ENCODE results near the gene VPS35L.
"Not testable (repeated sequence)": the region's sequence is repeated elsewhere in the genome, so short reads cannot be mapped to it uniquely, and the experiment has no call there.

VPS35L gene

GRCh38 chr16:19540241-19540970 is 15.1 kb upstream of the VPS35L start:
- no peak for DNase-seq (ENCODE audit: low read depth in 3 of 3)

- DNase-seq (ENCODE audit: low read depth in 3 of 3), result no peak
Measured at GRCh38 chr16:19542138-19542821, 13.2 kb upstream of the VPS35L start.

- not testable (repeated sequence) for DNase-seq (ENCODE audit: low read depth in 3 of 3)
Measured at GRCh38 chr16:19543278-19543996, 12.1 kb upstream of the VPS35L start.

- DNase-seq (ENCODE audit: low read depth in 3 of 3), result no peak
Measured at GRCh38 chr16:19548144-19548543, 7.4 kb upstream of the VPS35L start.

- DNase-seq (ENCODE audit: low read depth in 3 of 3), result no peak
Measured at GRCh38 chr16:19549673-19550072, 5.8 kb upstream of the VPS35L start.

GRCh38 chr16:19555938-19556771 is 652 bp downstream of the VPS35L start:
- DNase-seq (ENCODE audit: low read depth in 3 of 3), result peak in 2 of 3 donors; percentile 12 to 18

GRCh38 chr16:19559242-19559910 is 3.9 kb downstream of the VPS35L start:
- DNase-seq (ENCODE audit: low read depth in 3 of 3), result peak in 2 of 3 donors; percentile 4 to 17

GRCh38 chr16:19560078-19560477 is 4.6 kb downstream of the VPS35L start:
- DNase-seq (ENCODE audit: low read depth in 3 of 3), result no peak

- DNase-seq (ENCODE audit: low read depth in 3 of 3), result no peak
Measured at GRCh38 chr16:19563377-19563776, 7.9 kb downstream of the VPS35L start.

- DNase-seq (ENCODE audit: low read depth in 3 of 3), result no peak
Measured at GRCh38 chr16:19566362-19566761, 10.9 kb downstream of the VPS35L start.

GRCh38 chr16:19567560-19567959 is 12.1 kb downstream of the VPS35L start:
- no peak for DNase-seq (ENCODE audit: low read depth in 3 of 3)

- no peak for DNase-seq (ENCODE audit: low read depth in 3 of 3)
Measured at GRCh38 chr16:19573997-19574396, 18.5 kb downstream of the VPS35L start.

GRCh38 chr16:19574615-19575014 is 19.1 kb downstream of the VPS35L start:
- no peak for DNase-seq (ENCODE audit: low read depth in 3 of 3)

GRCh38 chr16:19578378-19578971 is 23.0 kb downstream of the VPS35L start:
- no peak for DNase-seq (ENCODE audit: low read depth in 3 of 3)

- DNase-seq (ENCODE audit: low read depth in 3 of 3), result no peak
Measured at GRCh38 chr16:19582050-19582831, 26.7 kb downstream of the VPS35L start.

- DNase-seq (ENCODE audit: low read depth in 3 of 3), result no peak
Measured at GRCh38 chr16:19583665-19584300, 28.3 kb downstream of the VPS35L start.

- no peak for DNase-seq (ENCODE audit: low read depth in 3 of 3)
Measured at GRCh38 chr16:19588661-19589060, 33.2 kb downstream of the VPS35L start.

- DNase-seq (ENCODE audit: low read depth in 3 of 3), result no peak
Measured at GRCh38 chr16:19589106-19589505, 33.6 kb downstream of the VPS35L start.

GRCh38 chr16:19589771-19590302 is 34.3 kb downstream of the VPS35L start:
- no peak for DNase-seq (ENCODE audit: low read depth in 3 of 3)
